NCI-H2107 treated with DMSO at 0.1 percent for 48 hours (cell line): ENCODE data around the gene BOD1.

Experiments used
- DNase-seq: peaks from one replicate; lab custom pipeline; 2025; ENCODE audit not compliant: unreplicated experiment; lab: John Stamatoyannopoulos, UW

BOD1 gene

GRCh38 chr5:173581408-173582215, 34.8 kb downstream of the BOD1 start:
- no peak for DNase-seq

GRCh38 chr5:173578947-173579615, 37.4 kb downstream of the BOD1 start:
- no peak for DNase-seq

GRCh38 chr5:173577817-173578216, 38.6 kb downstream of the BOD1 start:
- no peak for DNase-seq

GRCh38 chr5:173577166-173577565, 39.3 kb downstream of the BOD1 start:
- DNase-seq: no peak

GRCh38 chr5:173575985-173576384, 40.5 kb downstream of the BOD1 start:
- no peak for DNase-seq

GRCh38 chr5:173574983-173575382, 41.5 kb downstream of the BOD1 start:
- DNase-seq: no peak

- no peak for DNase-seq
Measured at GRCh38 chr5:173573126-173573960, 43.1 kb downstream of the BOD1 start.

- no peak for DNase-seq
Measured at GRCh38 chr5:173572431-173573125, 43.9 kb downstream of the BOD1 start.

- no peak for DNase-seq
Measured at GRCh38 chr5:173570321-173571090, 45.9 kb downstream of the BOD1 start.

- DNase-seq: no peak
Measured at GRCh38 chr5:173568703-173569102, 47.7 kb downstream of the BOD1 start.

- DNase-seq: no peak
Measured at GRCh38 chr5:173568128-173568527, 48.3 kb downstream of the BOD1 start.

GRCh38 chr5:173567548-173567947, 48.9 kb downstream of the BOD1 start:
- no peak for DNase-seq

- no peak for DNase-seq
Measured at GRCh38 chr5:173565491-173566072, 50.9 kb downstream of the BOD1 start.

GRCh38 chr5:173564106-173564505, 52.3 kb downstream of the BOD1 start:
- DNase-seq: no peak

- DNase-seq: no peak
Measured at GRCh38 chr5:173563246-173563645, 53.2 kb downstream of the BOD1 start.

GRCh38 chr5:173562451-173562850, 54.0 kb downstream of the BOD1 start:
- DNase-seq: no peak
